Panc1 (cell line): Measurements from ENCODE around the gene DTNBP1.

Source experiments
- CTCF ChIP-seq: fragments of 450-650 bp; IDR thresholded peaks from 2 replicates; pipeline ENCODE4 v1.5.1; 2017; ENCODE audit warnings: mild to moderate bottlenecking
- POLR2AphosphoS5 ChIP-seq: IDR thresholded peaks from 2 replicates; pipeline ENCODE4 v1.6.1; 2012; ENCODE audit warnings: mild to moderate bottlenecking, low read depth, low read length, moderate library complexity
- REST ChIP-seq, 2 experiments: IDR thresholded peaks; 2 replicates each; pipeline ENCODE4 v1.6.1; 2011 to 2012; ENCODE audit warnings: low read depth in 2 of 2, control low read depth in 1 of 2, low read length in 1 of 2, mild to moderate bottlenecking in 1 of 2, moderate library complexity in 1 of 2; ENCODE audit not compliant: insufficient read depth in 1 of 2
- SIN3A ChIP-seq: IDR thresholded peaks from 2 replicates; pipeline ENCODE4 v1.6.1; 2012; ENCODE audit warnings: low read depth, mild to moderate bottlenecking, low read length, moderate library complexity, borderline replicate concordance; ENCODE audit not compliant: insufficient read depth

- TF ChIP-seq CTCF = no peak
- no peak for TF ChIP-seq POLR2AphosphoS5
- TF ChIP-seq REST (IDR thresholded peaks at IDR 0.05; ENCODE audit: insufficient read depth in 1 of 2, low read depth in 2 of 2, low read length in 1 of 2) = no peak
- no peak for TF ChIP-seq SIN3A
Measured at GRCh38 chr6:15480525-15480924, 182.3 kb downstream of the DTNBP1 start.
